Chondrocyte (in vitro differentiated cells): ENCODE results near the gene EVX1. TPM values are rescaled to one million over a fixed set of nuclear protein-coding genes. Genes with fewer than 3 reads are reported as not detected.

ENCODE experiments used
- DNase-seq: peaks from one replicate; pipeline ENCODE4 v3.0.0; 2021; ENCODE audit warnings: mixed read lengths, low spot score
- H3K27ac Mint-ChIP-seq: one replicate; pipeline ENCODE4 v1.8.0; 2021; ENCODE audit warnings: mild to moderate bottlenecking, moderate library complexity, mixed read lengths; ENCODE audit not compliant: unreplicated experiment
- H3K27me3 Mint-ChIP-seq: 2 replicates; pipeline ENCODE4 v1.8.0; 2021; ENCODE audit warnings: low read depth, mixed read lengths
- H3K36me3 Mint-ChIP-seq: 2 replicates; pipeline ENCODE4 v1.8.0; 2021; ENCODE audit warnings: low read depth, mixed read lengths
- H3K4me1 Mint-ChIP-seq: 2 replicates; pipeline ENCODE4 v1.8.0; 2021; ENCODE audit warnings: low read depth, mild to moderate bottlenecking, mixed read lengths
- H3K4me3 Mint-ChIP-seq: one replicate; pipeline ENCODE4 v1.8.0; 2021; ENCODE audit warnings: mild to moderate bottlenecking, moderate library complexity, mixed read lengths; ENCODE audit not compliant: unreplicated experiment
- H3K9me3 Mint-ChIP-seq: 2 replicates; pipeline ENCODE4 v1.8.0; 2021; ENCODE audit warnings: low read depth, mixed read lengths
- CTCF ChIP-seq: fragments of 200-600 bp; sonication (generic); IDR thresholded peaks from 2 replicates; pipeline ENCODE4 v1.5.0; 2021; ENCODE audit warnings: antibody characterized with exemption, mild to moderate bottlenecking, moderate library complexity
- total RNA-seq: library from RNA; stranded (reverse); gene quantifications from 3 replicates; pipeline ENCODE4 v1.2.1, GENCODE V29; 2021

Gene EVX1
- total RNA-seq, 1 donor from 2014 or later = not detected

GRCh38 chr7:27262121-27262520, 19.5 kb downstream of the EVX1 start:
- Mint-ChIP-seq H3K27me3 (peaks cover 45% of the 10 kb centered on the region), H3K9me3 (no peaks in the 10 kb centered on the region), H3K36me3 (no peaks in the 10 kb centered on the region), H3K4me1 (no peaks in the 10 kb centered on the region), H3K27ac (no peak overlapping the region), H3K4me3 (no peak overlapping the region)
- TF ChIP-seq CTCF = no peak
- DNase-seq = no peak

DNA sequence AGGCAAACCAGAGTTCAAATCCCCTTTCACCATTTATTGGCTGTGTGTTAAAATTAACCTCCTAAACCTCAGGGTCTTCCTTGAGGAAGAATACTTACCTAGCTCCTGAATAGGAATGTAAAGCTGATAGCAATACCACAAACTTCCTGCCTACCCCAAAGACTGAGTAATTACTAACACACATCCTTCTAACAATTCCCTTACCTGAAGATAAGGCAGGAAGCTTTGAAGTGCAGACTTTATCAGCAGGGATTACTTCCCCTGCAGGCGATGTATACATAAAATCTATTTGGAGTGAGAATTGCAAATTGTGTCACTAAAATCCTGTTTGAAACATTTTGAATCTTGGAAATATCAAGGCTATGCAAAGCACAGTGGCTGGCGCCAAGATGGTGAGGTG, 21.2 kb downstream of the EVX1 start:
- no peak for TF ChIP-seq CTCF
- no peak for DNase-seq
- Mint-ChIP-seq H3K9me3 (peaks cover 1% of the 10 kb centered on the region), H3K36me3 (no peaks in the 10 kb centered on the region), H3K4me3 (no peak overlapping the region), H3K27me3 (peaks cover 31% of the 10 kb centered on the region), H3K4me1 (no peaks in the 10 kb centered on the region), H3K27ac (no peak overlapping the region)

DNA sequence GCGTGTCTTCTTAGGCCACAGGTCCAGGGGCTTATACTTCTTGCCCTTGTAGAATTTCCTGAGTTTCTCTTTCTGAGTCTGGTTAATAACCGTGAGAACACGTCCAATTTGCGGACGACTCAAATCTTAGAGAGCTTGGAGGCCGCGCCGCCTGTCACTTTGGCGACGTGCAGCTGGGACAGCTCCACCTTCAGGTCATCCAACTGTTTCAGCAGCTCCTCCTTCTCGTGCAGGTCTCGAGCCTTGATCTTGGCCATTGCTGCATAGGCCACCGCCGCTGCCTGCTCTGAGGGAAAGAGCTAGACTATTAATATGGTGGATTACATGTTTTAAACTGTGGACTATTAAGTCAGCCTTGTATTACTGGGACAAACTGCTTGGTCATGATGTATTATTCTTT, 26.9 kb downstream of the EVX1 start:
- DNase-seq = no peak
- H3K4me1 Mint-ChIP-seq = no peaks in the 10 kb centered on the region
- TF ChIP-seq CTCF = no peak
- peaks cover 9% of the 10 kb centered on the region for H3K27me3 Mint-ChIP-seq
- H3K36me3 Mint-ChIP-seq = no peaks in the 10 kb centered on the region
- H3K27ac Mint-ChIP-seq = no peak overlapping the region
- no peak overlapping the region for H3K4me3 Mint-ChIP-seq
- peaks cover 22% of the 10 kb centered on the region for H3K9me3 Mint-ChIP-seq

- no peaks in the 10 kb centered on the region for H3K4me1 Mint-ChIP-seq
- no peak for TF ChIP-seq CTCF
- H3K4me3 Mint-ChIP-seq = no peak overlapping the region
- peaks cover 24% of the 10 kb centered on the region for H3K9me3 Mint-ChIP-seq
- H3K36me3 Mint-ChIP-seq = no peaks in the 10 kb centered on the region
- peaks cover 5% of the 10 kb centered on the region for H3K27me3 Mint-ChIP-seq
- no peak overlapping the region for H3K27ac Mint-ChIP-seq
- no peak for DNase-seq
Observed at GRCh38 chr7:27271384-27271783, 28.8 kb downstream of the EVX1 start.

- Mint-ChIP-seq H3K27me3 (peaks cover 13% of the 10 kb centered on the region), H3K36me3 (no peaks in the 10 kb centered on the region), H3K9me3 (peaks cover 9% of the 10 kb centered on the region), H3K4me3 (no peak overlapping the region), H3K4me1 (no peaks in the 10 kb centered on the region), H3K27ac (no peak overlapping the region)
- TF ChIP-seq CTCF = no peak
- no peak for DNase-seq
Observed at GRCh38 chr7:27277628-27278027, 35.0 kb downstream of the EVX1 start.
